DMS 273 treated with DMSO at 0.1 percent for 48 hours (cell line): ENCODE measurements around the gene PGLYRP2.

Experiments used
- DNase-seq: peaks from one replicate; lab custom pipeline; 2025; lab: John Stamatoyannopoulos, UW

PGLYRP2 gene

DNA sequence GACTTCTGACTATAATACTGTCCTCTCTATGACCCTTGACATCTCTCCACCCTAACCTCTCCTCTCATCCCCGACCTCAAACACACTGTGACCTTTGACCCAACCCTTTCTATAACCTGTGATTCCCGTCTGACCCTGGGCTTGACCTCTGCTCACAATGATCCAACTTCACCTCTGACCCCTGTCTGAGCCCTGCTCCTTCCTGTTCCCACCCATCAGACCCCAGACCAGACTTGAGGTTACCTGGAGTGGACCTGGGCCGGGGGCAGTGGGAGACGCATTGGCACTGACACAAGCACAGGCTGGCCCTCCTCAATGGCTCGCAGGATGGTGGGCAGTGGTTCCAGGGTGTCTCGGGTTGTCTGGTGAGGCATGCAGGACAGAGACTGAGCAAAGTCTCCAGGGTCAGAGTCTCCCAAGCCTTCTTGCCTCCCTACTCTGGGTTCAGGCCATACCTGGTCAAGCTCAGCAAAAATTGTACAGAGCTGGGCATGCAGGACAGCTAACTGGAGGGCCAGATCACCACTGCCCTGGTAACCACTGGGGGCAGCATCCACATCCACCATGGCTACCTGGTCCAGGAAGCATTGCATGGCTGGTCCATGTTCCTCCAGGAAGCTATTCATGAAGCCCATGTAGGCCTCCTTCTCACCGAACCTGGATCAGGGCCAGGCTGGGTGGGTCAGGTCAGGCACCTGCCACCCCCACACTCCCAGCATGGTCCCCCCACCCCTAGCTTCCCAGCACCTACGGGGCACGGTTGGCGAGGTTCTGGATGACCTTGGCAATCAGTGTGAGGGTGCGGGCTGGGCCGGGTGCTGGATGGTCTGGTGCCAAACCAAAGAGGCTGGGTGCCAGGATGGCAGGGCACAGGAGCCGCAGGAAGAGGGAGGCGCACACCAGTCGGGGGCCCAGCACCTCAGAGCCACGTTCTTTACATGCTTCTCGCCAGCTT is 25.1 kb downstream of the PGLYRP2 start:
- DNase-seq: no peak

DNA sequence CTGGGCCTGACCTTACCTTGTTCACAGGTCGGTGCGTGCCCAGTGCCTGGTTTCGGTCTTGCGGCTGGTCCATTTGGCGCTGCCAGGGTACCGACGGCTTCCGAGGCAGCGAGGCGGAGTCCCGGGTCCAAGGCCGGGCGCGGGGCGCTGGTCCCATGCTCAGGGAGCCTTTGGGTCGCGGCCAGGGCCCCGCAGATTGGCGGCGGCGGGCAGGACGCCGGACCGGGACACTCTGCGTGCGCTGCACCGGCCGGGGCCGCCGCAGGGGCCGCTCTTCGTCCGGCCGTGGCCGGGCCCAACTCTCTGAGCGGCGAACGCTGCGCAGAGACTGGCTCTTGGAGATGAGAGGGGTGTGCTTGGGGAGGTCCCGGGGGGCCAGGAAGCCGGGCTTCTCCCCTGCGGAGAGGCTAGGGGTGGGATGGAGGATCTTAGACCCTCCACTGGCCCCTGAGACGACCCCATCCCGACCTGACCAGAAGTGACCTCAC is 26.2 kb downstream of the PGLYRP2 start:
- no peak for DNase-seq

DNA sequence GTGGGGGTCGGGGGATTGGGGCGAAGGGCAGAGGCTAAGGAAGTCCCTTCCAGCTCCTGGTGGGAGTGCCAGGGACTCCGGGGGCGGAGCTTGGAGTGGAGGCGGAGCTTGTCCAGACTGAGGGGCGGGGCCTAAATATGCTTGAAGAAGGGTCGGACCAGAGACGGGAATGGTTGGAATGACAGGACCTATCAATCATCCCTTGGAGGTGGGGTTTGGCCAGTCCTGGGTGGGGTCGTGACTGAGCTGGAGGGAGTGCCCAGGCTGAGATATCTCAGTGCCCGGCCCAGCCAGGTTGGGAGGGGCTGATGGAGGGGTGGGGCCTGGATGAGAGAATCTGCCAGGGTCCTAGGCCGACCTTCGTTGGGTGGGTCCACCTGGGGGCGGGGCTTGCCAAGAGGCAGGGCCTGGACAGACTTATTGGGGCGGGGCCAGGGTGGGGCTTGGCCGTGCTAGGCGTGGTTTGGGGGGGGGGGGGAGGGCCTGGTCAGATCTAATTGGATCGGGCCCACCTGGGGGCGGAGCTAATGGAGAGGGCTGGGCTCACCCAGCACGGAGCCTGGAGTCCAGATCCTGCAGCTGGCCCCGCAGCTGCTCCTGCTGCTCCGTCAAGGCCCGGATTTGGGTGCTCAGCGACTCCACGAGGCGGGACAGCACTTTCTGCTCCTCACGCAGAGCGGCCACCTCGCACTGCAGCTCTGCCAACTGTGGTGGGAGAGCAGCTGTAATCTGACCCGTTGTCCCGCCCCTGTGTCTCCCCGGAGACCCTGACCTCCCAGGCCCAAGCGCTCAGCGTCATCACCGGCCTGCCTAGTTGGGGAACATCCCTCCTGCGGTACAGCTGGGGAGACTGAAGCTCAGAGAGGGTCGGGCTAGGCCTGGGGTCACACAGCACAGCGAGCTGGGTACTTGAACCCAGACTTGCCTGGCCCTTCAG is 26.9 kb downstream of the PGLYRP2 start:
- DNase-seq: peak; percentile 61

DNA sequence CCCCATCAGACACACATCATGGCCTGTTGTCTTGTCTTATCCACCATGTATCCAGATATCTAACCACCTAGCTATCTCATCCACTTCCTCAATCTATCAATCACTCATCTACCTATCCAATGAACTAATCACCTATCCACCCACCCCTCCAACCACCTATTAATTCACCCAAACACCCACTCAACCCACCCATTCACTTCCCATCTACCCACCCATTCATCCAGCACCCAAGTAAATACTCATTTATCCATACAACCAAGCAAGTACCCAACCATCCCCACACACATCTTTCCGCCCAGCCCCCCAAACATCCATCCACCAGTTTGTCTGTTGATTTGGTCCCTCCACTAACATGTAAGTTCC is 28.8 kb downstream of the PGLYRP2 start:
- DNase-seq: no peak

DNA sequence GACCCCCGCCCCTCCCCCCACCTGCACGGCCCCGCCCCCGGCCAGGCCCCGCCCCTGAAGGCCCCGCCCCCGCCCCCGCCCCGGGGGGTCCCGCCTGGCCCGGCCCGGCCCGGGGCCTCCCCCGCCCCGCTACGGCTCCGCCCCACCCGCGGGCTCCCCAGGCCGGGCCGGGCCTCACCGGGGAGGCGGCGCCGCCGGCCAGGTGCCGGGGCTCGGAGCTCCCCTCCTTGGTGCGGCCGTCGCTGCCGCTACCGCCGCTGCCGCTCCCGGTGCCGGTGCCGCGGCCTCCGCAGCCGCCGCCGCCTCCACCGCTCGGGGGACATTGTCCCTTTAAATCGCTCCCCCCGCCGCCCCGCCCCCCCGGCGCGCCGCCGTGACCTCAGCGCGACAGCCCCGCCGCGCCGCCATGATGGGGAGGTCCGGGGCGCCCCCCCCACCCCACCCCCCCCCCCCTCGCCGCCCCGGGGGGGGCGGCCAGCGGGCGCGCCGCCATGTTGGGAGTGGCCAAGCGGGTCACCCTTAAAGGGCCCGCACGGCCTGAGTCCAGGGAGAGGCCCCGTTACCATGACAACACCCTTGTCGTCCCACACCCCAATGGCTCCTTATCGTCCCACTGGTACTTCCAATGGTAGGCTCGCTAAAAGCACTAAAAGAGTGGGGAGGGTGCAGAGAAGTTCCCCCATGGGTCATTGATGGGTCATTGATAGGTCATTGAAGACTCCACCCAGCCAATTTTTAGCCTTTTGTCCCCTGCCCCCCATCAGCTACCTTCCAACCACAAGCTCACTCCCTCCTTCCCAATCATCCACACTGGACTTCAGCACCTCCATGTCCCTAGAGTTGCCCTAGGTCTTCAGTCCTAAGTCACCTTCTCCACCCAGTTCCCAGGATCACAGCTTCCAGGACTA is 29.4 kb downstream of the PGLYRP2 start, which contains the start of gene WIZ:
WIZ (minus strand) TSS at position 337 of the 908 bp plus-strand sequence. CDS start 1,649 bp downstream, outside the sequence.
- DNase-seq: no peak

DNA sequence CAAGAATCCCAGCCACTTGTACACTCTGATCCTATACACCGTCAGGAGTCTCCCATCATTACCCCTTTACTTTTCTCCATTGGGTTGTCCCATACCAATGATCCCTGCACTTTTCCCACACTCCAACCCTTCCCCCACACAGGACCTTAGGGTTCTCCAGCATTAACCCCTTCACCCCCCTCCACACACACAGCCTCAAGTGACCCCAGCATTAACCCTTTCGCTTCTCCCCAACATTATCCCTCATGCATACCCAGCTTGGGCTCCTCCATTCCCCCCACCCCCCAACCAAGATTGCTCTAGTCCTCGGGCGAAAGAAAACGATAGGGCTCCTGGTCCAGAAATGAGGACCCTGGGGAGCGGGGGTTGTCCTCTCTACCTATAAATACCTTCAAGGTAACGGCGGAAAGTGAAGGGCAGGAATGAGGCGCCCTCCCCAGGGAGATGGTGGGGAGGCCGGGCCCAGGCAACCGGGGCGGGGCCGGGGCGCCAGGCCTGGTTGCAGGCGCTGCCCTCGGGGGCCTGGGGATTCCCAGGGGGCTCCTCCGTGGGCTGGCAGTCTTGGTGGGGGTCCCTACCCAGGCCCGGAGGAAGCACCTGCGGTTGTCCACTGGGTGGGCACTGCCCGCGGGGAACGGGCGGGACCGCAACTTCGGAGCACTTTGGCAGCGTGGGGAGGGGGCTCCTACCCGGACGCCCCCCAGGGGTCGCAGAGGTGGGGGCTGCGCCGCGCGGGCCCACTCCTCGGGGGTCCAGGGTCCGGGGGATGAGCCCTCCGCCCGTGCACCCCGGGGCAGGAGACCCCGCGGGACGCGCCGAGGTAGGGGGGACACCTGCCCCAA is 30.3 kb downstream of the PGLYRP2 start:
- no peak for DNase-seq

DNA sequence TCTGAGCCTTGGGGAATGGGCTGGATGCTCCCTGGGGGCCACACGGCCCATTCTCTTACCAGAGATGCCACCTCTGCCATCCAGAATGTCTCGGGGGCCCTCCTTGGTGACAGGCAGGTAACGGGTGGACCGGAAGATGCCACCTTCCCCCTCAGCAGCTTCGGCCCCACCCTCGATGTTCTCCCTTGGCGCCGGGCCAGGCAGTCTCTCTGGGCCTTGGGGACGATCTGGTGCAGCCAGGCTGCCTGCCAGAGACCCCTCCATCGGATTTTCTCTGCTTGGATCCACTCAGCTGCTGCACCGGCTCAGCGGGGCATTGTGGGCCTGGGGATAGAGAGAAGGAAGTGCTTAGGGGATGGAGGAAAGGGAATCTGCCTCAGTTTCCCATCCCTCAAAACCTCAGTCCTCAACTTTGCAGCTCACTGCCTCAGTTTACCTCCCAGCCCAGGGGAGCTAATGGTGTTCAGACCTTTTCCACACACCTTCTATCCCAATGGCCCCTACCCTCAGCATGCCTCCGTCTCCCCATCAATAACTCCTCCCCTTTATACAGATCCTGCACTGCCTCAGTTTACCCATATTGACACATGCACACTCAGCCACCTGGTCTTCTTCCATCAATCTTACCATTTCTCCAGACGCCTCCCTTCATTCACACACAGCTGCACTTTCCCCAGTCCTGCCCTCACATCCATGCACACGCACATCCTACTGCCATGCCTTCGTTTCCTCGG is 31.1 kb downstream of the PGLYRP2 start:
- no peak for DNase-seq

DNA sequence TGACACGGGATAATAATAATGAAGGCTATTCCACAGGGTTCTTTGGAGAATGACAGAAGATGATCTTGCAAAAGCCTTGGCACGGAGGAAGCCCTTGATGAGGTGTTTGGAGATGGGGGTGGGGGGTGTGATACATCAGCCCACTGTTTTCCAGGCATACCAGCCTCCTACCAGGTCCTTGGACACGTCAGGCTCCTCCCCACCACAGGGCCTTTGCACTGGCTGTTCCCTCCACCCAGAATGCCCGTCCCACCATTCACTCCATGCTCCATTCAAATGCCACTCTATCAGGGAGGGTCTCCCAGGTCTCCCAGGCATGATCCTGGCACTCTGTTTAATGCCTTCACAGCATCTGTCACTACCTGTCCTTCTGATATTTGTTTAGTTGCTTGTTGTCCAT is 32.2 kb downstream of the PGLYRP2 start:
- DNase-seq: no peak

DNA sequence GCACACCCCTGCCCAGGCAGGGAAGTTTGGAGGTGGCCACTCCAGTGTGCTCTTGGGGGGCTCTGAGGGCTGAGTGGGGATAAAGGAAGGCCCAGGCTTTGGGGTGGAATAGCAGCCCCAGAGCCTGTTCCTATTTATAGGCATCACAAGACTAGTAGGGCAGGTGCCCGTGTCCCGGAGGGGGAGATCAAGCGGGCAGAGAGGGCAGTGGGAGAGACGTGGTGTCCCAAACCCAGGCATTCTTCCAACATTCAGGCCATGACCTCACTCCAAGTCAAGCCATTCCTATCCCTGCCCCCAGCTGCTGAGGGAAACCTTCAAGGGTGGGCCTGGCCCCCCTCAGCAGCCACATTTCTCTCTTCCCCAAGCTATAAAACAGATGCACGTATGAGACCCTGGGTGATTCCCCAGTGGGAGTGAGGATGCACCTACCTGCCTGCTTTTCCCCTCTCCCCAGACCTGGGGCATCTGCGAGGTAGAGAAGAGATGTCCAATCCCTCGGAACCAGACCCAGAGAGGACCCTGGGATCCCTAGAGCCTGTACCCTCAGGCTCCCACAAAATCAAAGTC is 33.4 kb downstream of the PGLYRP2 start:
- DNase-seq: no peak

DNA sequence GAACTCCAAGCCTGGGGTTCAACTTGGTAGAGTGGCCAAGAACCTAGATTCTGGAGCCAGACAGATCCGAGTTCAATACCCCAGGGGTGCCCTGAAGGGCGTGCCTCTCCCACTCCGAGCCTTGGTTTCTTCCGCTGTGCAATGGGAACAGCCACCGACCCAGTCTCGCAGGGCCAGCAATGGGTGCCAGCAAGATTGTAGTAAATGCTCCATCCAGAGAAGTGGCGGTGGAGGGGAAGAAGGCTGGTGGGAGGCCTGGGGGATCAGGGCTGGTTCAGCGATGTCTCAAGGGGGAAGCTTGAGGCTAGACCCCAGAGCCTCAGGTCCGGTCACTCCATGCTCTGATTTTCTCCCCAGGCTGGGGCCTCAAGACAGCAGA is 34.1 kb downstream of the PGLYRP2 start:
- DNase-seq: no peak

DNA sequence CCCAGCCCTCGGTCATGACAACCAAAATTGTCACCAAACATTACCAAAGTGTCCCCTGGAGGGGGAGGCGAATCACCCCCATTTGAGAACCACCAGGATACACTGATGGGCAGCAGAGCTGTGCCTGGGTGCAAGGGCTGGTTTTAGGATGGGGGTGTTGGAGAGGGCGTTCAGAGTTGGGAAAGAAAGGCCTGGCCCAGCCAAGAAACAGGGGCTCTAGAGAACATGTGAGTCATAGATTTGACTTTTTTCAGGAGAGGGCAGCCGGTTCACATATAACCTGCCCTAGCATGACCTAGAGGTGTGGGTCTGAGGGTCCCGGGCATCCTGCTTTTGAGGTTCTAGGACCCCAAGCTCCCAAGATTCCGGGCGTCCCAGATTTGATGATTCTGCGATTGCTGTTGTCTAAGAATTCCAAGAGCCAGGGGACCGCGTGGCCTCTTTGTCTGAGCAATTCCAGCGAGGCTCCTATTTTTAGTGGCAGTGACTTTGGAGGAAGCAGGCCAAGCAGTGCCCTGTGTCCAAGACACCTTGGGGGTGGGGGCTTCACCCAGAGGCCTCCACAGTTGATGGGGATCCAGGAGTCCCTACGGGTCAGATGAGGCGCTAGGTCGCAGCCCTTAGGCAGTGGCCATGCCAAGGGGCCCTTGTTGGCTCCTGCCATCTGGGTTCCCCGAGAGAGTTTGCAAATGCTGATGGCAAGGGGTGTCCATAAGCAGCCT is 34.6 kb downstream of the PGLYRP2 start:
- DNase-seq: no peak

DNA sequence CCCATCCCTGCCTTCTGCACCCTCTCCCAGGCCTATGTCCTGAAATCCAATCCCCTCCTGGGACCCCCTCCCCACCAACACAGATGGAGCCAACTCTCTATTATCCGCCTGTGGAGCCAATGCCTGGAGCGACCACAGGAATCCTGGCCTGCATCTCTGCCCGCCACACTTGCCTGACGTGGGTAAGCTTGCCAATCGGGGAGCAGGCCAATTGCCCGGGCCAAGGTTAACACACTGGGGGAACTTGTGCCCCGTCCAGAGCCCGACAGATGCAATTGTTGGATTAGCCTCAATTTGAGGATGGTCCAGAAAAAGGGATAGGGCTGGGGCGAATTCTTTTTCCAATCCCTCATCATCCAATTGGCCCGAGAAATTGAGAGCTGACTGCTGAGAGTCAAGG is 35.5 kb downstream of the PGLYRP2 start:
- no peak for DNase-seq

DNA sequence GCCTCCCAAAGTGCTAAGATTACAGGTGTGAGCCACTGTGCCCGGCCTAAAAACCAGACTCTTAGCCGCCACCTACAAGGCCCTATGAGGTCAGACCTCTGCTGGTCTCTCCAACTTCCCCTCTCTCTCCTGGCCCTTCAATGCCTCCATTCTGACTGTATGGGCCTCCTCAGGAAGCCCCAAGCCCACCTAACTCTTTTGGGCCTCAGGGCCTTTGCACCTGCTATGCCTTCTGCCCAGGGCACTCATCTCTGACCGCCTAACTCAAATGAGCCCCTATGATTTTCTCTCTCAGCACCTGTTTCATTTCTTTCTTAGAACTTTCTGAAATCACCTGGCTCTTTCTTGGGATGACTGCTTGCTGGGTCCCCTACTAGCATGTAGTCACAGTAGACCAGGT is 36.0 kb downstream of the PGLYRP2 start:
- no peak for DNase-seq

DNA sequence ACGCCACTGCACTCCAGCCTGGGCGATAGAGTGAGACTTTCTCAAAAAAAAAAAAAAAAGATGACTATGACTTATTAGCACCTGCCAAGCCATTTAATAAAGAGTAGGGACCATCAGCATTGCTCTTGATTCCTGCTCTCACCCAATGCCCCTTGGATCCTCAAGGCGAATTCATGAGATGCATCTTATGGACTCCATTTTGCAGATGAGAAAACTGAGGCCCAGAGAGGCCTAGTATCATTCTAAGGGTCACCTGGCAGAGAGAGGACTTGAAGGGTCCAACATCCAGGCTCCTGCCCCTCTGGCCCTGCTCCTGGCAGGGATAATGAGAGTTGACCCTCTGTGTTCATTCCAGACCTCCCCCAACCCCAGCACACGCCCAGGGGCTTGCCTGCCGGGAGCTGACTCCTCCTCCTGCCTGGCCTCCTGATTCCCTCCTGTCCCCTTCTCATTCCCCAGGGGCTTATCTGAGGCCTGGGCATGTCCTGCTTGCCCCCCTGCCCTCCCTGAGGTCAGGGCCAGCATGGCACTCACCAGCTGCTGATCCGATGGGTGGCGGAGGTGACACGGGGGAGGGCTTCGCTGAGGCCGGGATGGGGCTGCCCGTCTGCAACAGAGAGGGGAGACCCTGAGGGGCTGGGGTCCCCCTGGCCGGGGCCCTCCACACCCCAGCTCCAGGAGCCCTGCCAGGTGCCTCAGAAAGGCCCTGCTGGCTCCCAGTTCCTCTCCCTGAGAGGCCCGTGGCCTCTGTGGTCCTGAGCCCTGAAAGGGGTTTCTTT is 37.0 kb downstream of the PGLYRP2 start:
- DNase-seq: no peak

DNA sequence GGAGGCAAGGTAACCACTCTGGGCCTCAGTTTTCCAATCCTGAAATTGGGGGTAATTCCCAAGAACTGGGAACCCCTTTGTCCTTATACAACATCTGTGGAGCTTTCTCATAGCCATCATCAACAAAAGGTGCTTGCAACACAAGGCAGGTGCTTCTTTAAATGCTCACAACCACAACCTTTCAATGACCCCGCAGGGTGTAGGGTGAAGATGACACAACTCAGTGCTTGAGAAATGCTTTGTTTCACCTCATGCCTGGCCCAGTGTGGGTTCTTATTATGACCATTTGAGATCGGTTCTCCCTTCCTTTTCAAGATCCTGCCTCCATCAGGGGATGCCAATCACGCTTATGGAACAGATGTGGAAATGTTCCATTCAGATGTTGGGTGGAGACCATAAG is 38.0 kb downstream of the PGLYRP2 start:
- DNase-seq: no peak

DNA sequence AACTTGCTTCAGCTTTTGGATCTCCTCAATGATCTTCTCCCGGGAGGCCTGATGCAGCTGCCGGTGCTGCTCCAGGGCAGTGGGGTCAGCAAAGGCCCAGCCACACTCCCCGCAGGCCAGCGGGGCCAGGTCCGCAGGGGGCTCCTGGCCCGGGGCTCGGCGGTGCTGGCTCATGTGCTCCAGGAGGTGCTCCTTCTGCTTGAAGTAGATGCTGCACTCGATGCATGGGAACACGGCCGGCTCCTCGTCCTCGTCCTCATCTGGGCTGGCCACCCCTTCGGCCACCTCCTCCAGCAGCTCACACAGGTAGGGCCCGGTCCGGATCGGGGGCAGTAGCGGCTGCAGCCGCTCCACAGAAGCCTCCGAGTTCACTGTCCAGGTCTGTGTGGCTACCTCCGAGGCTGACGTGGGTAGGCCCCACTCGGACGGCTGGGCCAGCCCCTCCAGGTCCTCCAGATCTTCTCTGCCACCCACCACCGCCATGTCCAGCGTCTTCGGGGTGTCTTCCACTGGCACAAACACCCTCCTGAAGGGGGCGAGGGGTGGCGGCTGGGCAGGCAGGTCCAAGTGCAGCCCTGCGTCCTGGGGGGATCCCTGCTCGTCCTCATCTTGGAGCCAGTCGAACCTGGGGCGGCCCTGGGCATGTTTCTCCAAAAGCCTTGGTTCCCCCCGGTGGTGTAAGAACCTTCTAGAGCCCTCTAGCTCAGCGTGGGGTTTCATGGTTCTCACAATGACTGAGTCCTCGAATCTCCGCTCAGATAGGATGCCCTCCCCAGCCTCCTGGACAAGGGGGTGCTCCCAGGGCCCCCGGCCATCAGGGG is 39.3 kb downstream of the PGLYRP2 start:
- no peak for DNase-seq
